HG03342 (cell line): ENCODE measurements around the gene ILKAP.

ENCODE experiments used
- ATAC-seq: cut with Tn5 transposase; IDR thresholded peaks from one replicate; pipeline ENCODE4 v1.9.1; 2021; ENCODE audit warnings: mild to moderate bottlenecking, moderate library complexity; ENCODE audit not compliant: unreplicated experiment

Gene ILKAP

DNA sequence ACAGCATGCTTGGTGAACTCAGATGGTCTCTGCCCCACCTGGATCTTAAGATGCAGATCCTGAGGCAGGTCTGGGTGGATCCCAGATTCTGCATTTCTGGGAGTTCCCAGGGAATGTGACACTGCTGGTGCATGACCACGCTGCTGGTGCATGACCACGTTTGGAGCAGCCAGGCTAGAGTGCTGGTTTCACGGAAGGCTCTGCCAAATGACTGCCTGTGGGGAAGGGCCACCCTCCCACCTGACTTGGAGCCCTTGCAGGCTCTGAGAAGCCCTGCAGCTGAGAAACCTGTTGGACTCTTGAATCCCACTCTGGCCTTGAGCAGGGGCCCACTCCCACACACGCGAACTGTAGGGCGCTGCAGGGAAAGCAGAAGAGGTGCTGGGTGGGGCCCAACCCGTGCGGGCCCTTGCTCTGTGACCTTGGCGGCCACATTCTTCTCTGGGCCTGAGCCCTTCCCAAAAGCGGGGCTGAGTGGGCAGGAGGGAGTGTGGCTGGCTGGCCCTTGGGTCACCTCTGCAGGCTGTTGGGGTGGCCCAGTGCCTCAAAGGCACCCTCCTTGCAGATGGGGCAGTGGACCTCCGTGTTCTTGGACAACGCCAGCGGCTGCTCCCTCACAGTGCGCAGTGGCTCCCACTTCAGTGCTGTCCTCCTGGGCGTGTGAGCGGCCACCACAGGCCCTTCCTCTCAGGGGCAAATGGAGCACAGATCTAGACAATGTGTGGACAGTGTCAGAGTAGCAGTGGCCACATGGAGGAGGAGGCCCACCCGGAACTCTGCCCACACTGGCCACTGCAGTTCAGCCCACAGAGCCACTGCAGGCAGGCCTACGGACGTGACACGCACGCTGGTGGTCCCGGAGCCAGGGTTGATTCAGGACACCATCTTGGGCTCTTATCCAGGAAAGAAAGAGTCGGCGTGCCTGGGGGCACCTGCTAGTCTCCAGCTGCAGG is 36.8 kb downstream of the ILKAP start:
- no peak for ATAC-seq

DNA sequence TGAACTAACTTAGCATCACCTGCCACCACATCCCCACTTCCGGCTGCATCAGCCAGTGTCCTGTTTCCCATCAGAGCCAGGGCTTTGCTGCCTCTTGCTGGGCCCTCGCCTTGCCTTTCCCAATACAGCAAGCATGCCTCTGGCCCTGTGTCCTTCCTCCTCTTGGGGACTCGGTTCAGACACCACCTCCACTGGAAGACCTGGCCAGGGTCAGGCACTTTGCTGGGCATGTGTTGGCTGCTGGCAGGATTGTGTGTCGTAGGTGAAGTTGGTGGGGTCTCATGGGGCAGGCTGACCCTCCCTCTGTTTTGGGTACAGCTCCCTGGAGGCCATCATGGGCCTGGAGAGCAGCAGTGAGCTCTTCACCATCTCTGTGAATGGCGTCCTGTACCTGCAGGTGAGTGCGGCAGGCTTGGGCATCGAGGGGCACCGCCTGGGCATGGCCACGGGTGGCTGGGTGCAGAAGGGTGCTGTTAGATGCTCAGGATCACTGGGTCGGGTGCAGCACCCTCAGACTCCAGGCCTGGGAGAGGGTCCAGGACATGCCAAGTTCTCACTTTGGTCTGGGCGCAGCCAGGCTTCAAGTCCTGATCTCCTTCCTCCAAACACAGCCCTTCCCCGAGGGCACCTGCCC is 38.1 kb downstream of the ILKAP start:
- no peak for ATAC-seq

DNA sequence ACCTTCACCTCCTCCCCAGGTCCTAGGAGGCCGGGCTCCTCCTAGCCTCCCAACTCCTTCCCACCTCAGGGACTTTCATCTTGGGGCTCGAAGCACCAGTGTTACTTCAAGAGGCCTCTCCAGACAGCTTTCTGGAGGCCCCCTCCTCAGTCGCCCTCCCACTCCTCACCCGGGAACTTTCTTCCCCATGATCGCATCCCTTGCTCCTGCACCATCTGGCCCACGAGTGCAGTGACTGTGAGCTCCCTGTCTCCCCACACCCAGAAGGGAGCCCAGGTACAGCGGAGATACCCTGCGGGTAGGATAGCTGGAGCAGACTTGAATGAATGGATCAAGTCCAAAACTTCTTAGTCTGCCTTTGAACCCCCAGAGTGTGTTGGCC is 38.6 kb downstream of the ILKAP start:
- ATAC-seq, result no peak

DNA sequence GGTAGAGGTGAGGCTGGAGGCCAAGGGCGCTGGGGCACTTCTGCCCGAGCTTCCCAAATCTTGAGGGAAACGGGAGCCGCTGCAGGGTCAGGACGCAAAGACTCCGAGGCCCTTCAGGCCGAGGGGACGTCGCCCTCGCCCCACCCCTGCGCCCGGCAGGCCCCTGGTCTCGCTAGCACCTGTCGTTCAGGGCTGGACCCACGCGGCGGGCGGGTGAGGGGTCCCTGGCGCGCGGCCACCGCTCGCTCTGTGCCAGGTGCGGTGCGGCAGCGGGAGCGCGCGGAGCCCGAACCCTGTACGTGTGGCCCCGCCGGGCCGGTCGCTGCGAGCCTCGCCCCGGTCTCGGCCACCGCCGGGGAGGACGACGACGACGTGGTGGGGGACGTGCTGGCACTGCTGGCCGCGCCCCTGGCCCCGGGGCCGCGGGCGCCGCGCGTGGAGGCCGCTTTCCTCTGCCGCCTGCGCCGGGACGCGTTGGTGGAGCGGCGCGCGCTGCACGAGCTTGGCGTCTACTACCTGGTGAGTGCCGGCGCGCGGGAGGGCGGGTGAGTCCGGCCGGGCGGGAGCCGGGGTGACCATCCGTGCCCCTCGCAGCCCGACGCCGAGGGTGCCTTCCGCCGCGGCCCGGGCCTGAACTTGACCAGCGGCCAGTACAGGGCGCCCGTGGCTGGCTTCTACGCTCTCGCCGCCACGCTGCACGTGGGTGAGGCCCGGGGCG is 39.9 kb downstream of the ILKAP start:
- no peak for ATAC-seq

DNA sequence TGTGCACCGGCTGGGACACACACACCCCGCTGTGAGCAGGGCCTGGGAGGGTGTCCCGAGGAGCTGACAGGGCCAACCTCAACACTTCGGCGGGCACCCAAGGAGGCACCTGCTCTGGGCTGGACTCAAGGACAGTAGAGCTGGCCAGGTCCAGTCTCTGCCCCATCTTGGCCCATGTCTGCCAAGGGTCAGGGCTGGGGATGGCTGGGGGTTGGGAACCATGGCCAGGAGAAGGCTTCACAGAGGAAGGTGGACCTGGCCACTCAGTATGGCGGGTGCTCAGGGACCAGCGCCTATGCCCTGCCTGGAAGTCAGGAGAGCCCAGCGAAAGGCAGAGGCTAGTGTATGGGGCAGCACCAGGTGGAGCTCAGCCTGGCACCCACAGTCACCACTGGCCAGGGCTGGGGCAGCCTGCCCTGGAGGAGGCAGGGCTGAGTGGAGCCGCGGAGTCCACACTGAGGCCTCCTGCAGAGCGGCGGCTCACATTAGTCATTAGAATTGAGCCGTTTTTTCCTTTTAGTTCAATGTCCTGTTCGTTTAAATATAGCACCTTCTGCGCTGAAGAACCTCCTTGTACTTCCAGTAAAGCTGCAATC is 40.6 kb downstream of the ILKAP start:
- no peak for ATAC-seq

DNA sequence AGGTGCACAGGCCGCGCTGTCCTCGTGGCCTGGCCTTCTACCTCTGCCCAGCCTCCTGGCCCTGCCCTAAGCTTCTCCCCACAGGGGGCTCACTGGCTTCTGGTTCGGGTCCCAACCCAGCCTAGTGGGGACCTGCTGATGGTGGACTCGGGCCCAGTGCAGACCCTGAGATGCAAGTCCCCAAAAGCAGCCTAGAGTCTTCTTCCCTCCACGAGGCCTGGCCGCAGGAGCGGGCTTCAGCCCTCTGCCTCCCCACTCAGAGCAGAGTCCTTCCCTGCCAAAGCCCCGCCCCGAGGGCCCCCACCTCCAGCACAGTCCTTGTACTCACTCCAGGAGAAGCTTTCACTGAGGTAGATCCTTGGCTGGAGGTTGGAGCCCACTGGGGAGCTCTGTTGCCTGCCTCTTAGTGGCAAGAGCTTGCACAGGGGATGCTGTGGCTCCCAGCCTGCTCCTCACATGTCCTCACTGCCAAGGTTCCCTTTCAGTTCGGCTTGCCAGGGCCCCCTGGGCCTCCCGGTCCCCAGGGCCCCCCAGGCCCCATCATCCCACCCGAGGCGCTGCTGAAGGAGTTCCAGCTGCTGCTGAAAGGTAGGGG is 41.1 kb downstream of the ILKAP start:
- ATAC-seq, result no peak

DNA sequence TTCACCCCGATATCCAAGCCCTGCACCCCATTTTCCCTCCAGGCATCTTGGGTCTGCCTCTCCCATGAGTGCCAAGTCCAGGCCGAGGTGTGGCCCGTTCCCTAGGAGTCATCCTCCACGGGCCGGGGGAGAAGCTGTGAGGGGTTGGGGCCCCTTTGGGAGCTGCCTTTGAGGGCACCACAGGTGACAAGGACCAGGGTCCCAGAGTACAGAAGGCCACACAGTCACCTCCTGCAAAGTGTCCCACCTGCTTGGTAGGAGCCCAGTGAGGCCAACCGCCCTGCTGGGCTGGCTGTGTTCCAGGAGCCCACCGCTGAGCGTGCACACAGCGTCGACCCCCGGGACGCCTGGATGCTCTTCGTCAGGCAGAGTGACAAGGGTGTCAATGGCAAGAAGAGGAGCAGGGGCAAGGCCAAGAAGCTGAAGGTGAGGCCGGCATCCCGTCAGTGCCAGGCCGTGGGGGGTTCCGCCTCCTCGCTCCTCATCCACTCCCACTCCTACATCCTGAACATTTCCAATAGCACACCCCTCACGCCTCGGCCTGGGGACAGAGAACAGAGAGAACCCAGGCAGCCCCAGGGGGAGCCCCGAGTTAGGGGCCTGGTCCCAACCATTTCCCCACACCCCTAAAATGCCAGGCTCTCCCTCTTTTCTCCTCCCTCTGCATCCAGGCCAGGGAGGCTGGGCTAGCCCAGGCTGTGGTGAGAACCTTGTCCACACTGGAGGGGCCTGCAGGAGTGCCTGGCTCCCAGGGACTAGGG is 42.0 kb downstream of the ILKAP start:
- no peak for ATAC-seq

DNA sequence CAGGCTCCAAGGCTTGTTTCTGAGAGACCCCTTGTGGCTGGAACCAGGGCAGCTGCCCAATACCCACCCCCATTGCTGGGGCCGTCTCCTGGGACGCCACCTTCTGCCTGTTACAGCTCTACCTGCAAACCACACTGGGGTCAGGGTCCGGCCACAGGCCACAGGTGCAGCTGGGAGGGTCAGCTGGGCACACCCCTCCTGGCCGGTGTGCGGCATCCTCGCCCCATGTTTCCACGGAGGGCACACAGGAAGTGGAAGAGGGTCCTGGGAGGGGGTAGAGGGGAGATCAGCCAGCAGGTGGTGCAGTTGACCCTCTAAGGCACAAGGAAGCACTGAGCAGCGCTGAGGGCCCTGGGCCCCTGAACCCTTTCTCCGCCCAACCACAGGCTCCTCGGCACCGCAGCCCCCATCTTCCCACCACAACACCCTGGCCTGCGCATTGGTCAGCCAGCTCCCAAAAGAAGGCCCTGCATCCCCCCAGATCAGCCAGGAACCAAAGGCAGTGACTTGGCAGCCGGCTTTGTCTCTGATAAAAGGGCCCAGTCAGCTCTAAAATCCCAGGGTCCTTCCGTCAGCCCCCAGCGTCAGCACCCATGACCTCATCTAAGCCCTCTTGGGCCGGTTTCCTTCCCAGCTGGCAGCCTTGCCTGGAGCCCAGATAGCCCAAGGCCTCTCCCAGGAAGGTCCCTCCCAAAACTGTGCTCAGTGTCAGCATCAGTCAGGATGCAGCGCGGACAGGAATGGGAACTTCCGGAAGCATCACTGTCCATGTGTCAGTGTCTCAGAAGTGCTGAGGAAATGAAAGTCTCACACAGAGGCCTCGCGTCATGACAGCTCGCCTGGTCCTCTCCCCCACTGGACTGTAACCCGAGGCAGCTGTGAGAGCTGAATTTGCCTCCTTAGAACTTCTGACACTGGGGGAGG is 43.0 kb downstream of the ILKAP start:
- no peak for ATAC-seq

DNA sequence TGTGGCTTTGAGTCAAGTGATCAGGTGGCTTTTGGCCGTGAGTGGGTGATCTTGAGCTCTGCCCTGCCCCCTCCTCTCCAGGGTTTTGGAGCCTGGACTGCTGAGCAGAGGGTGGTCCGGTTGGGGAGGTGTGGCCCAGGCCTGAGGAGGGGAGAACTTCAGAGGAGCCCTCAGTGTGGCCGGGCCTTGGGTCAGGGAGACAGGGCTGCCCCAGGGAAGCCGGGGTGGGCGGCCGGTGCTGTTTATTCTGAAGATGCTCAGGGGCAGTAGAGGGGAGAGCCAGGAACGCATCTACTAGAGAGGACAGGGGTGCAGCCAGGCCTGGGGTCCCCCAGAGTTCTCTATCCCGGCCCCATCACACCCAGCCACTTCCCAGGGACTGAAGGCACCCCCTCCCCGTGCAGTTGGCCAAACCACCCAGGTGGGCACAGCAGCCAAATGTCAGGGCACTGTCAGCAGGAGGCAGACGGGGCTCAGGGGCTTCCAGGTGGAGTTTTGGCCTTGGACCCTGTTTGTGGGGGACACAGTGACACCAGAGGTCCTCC is 43.8 kb downstream of the ILKAP start:
- ATAC-seq, result no peak

DNA sequence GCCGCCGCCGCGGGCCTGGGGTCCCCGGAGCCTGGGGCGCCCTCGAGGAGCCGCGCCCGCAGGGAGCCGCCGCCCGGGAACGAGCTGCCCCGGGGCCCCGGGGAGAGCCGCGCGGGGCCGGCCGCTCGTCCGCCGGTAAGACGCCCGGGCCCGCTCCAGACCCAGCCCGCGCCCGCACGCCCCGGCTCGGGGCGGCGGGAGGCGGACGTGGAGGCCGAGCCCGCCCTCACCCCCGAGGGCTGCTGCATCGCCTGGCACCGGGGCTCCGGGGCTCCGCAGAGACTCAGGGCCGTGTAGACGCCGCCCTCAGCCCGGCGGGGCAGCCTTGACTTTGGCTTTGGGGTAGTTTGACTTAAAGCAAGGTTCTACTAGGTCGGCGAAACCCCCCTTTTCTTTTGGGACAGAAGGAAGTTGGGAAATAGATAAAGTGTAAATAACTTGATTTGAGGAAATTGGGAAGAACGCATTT is 44.4 kb downstream of the ILKAP start:
- no peak for ATAC-seq

DNA sequence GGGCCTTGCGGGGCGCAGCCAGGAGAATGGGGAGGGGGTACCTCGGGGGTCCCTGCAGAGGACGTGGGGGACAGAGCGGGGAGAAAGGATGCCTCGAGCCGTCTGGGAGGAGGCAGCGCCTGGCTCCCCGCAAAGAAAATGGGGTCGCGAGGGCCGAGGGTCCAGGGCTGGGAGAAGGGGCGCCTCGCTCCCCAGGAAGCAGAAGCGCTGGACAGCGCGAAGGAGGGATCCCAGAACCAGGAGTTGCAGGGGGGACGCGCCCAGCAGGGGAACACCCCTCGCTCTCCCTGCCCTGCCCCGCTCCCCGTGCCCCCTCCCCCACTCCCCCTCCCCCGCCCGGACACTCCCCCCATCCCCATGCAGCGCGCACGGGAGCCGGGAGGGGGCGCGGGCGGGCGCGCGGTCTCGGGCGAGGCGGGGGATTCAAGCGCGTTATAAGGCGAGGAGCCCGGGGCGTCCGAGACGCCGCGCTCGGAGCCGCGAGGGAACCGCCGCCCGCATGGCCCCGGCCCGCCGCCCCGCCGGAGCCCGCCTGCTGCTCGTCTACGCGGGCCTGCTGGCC is 44.9 kb downstream of the ILKAP start, which contains the start of gene ERFE:
Gene ERFE (plus strand): TSS at position 462 of the 562 bp plus-strand sequence. CDS start 38 bp downstream, at position 500.
- no peak for ATAC-seq

DNA sequence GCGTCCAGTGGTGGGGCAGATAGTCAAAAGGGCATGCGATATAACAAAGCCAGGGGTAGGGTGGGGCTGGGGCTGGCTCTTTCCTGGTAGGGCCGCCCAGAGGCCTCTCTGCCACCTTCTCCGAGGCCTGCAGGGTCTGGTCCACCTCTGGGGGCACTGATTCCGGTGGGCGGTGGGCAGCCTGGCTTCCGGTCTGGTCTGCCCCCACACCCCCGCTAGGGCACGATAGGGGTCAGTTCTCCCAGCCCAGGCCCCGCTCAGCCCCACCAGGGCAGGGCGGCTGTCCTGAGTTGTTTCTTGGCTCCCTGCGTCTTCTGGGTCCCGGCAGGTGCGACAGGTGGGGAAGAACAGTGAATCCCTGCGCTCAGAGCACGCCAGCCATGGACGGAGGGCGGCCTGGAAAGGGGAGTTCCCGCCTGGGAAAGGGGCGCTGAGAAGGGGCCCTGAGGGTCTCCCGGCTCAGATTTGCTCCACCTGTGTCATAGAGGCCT is 45.4 kb downstream of the ILKAP start:
- ATAC-seq, result no peak

DNA sequence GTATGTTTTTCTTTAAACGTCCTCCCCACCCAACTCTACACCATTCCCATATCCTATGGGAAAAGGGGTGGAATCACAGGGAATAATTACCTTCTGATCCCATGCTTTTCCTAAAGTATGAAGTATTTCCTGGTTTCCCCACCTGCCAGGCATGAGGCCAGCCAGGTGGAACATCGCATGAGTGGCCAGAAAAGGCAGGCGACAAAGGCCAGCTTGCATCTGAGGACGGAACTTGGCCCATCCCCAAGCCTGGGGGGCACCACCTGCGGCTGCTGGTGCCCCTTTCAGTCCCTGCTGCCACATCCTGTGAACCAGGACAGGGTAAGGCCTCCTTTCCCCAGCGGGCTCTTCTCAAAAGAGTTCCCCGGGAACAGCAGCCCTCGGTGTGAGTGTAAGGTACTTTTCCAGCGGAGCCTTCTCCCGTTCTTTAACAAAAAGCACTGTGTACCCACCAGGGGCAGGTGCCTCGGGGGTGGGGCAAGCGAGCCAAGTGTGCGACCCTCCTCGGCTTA is 45.9 kb downstream of the ILKAP start:
- ATAC-seq, result no peak

DNA sequence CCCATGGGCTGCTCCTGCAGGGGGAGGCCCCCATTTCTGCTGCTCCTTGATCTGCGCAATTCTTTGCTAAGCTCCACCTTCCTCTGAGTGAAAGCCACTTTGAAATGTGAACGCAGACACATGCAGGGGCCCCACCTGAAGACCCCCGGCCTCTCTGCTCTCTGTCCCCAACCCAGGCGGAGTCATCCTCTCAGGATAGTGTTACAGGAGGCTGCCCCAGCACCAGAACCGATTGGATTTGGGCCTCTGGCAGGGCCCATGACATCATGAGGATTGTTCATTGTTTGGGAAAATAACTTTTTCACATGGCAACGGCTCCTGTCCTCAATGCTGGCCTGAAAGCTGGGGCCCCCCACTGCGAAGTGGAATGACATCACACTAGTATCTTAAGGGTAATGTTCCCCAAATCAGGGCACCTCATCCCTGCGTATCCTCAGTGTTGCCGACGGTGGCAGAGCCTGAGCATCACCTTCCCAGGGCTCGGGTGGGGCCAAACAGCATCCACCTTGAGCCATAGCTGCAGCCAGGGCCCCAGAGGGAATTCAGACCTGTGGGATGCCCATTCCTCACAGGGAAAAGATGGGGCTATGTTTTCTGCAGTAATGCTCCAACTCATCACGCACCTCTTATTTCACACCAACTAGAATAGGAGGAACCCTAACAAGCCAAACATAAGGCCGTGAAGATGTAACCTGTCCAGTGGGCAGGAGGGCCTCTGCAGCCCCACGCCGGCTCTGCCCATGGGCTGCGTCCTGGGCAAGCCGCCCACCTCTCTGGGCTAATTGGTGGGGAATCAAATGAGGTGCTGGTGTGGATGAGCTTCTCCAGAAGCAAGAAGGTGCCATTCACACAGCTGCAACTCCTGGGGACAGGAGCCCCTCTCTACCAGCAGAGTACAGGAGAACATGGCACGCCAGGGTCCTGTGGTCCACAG is 47.5 kb downstream of the ILKAP start:
- ATAC-seq, result no peak

DNA sequence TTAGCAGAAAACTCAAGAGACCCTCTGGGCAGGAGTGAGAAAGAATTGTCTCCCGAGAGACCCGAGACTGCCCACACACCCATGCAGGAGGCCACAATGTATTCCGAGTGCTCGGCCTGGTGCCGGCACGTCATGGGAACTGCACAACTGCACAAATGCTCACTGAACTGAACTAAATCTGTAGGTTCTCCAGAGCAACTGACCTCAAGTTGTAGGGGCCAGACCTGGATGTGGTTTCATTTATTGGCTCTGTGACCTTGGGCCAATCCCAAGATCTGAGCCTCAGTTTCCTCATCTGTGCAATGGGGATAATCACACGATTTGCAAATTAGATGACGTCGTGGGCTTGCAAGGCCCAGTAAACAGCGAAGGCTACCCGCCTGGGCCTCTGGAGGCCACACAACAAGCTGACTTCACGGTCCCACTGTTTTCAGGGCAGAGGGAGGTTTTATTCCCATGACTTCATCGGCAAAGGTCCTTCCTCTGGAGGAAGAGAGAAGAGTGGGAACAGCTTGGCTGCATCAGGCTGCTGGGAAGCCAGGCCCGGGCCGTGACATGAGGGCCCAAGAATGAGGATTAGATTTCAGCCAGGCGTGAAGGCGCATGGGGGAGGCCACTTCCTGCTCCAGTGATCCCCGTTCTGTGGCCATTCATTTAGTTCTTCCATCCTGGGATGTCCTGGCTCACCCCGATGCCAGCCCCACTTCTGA is 48.3 kb downstream of the ILKAP start:
- ATAC-seq, result no peak

DNA sequence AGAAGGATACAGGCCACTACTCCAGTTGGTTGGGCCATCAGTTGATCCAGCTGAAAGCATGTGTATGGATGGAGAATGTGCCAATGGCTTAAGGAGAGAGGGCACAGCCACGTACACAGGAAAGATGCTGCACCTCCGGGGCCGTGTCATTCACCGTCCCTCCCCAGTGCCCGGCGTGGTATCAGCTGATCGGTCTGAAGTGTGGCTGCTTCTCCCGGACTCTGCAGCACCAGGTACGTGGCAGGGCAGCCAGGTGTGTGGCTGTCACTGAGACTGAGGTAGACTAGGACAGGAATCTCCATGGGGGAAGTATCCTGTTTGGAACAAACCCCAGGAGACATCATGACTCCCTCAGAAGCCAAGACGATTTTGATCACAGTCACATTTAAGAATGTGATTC is 48.9 kb downstream of the ILKAP start:
- ATAC-seq, result no peak
